H1 (cell line): ENCODE data around the gene KIAA1671. TPM values are rescaled to one million over a fixed set of nuclear protein-coding genes. Genes with fewer than 3 reads are reported as not detected.

ENCODE experiments used
- CTCF ChIA-PET: fragments of 300-600 bp; sonication (Branson Sonifier 250); formaldehyde crosslinking; loops from one replicate; lab custom pipeline; 2021; ENCODE audit not compliant: partially characterized antibody; lab: Charles Lee
- POLR2A ChIA-PET: fragments of 300-600 bp; sonication (Branson Sonifier 250); formaldehyde crosslinking; loops from one replicate; lab custom pipeline; 2021; ENCODE audit warnings: inconsistent platforms; ENCODE audit not compliant: partially characterized antibody; lab: Charles Lee
- DNase-seq, 2 experiments: peaks; one replicate each; pipeline versions ENCODE4 v3.0.0 to v3.0.0-alpha.2; 2010 to 2022; ENCODE audit warnings: low spot score in 2 of 2, low read depth in 1 of 2, mixed read lengths in 1 of 2
- FAIRE-seq: peaks from 2 replicates; lab custom pipeline; 2011; peaks lifted over from hg19 to GRCh38; lab: Jason Lieb, UNC
- H2AFZ ChIP-seq: 2 replicates; pipeline ENCODE4 v1.8.1; 2012; ENCODE audit warnings: low read length, inconsistent platforms
- H2AK5ac ChIP-seq: 2 replicates; pipeline ENCODE4 v1.6.1; 2013; ENCODE audit warnings: low read depth, low read length
- H2BK120ac ChIP-seq: replicated peaks from 2 replicates; pipeline ENCODE3; 2013; ENCODE audit warnings: low read depth, low read length, inconsistent platforms
- H2BK12ac ChIP-seq: 2 replicates; pipeline ENCODE4 v1.6.1; 2013; ENCODE audit warnings: low read depth, low read length
- H2BK15ac ChIP-seq: 2 replicates; pipeline ENCODE4 v1.6.1; 2013; ENCODE audit warnings: low read length
- H2BK20ac ChIP-seq: 2 replicates; pipeline ENCODE4 v1.6.1; 2013; ENCODE audit warnings: low read length
- H2BK5ac ChIP-seq: 2 replicates; pipeline ENCODE4 v1.6.1; 2013; ENCODE audit warnings: low read depth, low read length
- H3K14ac ChIP-seq: 2 replicates; pipeline ENCODE4 v1.6.1; 2013; ENCODE audit warnings: inconsistent platforms; ENCODE audit not compliant: insufficient read length
- H3K18ac ChIP-seq: 2 replicates; pipeline ENCODE4 v1.6.1; 2013; ENCODE audit warnings: low read length; ENCODE audit errors: extremely low read depth
- H3K23ac ChIP-seq: 2 replicates; pipeline ENCODE4 v1.6.1; 2013; ENCODE audit warnings: inconsistent platforms; ENCODE audit not compliant: insufficient read length
- H3K23me2 ChIP-seq: 2 replicates; pipeline ENCODE4 v1.6.1; 2013; ENCODE audit warnings: low read depth, low read length
- H3K27ac ChIP-seq: 2 replicates; pipeline ENCODE4 v1.6.1; 2011; ENCODE audit warnings: low read depth, low read length, inconsistent platforms
- H3K27me3 ChIP-seq, 4 experiments: replicated peaks in 1 of 4; 1 replicate in 1 of 4; 2 replicates in 3 of 4; pipeline versions ENCODE4 v1.6.1 to v1.8.1; 2011 to 2013; ENCODE audit warnings: low read length in 3 of 4, mild to moderate bottlenecking in 3 of 4, inconsistent platforms in 2 of 4, mixed read lengths in 2 of 4, moderate library complexity in 1 of 4; ENCODE audit not compliant: control insufficient read depth in 3 of 4, insufficient read depth in 3 of 4; ENCODE audit errors: extremely low read depth in 1 of 4
- H3K36me3 ChIP-seq, 4 experiments: 2 replicates each; pipeline versions ENCODE4 v1.6.1 to v1.8.1; 2011 to 2013; ENCODE audit warnings: mild to moderate bottlenecking in 4 of 4, low read length in 3 of 4, moderate library complexity in 2 of 4, control low read depth in 1 of 4, inconsistent platforms in 1 of 4; ENCODE audit not compliant: insufficient read depth in 4 of 4, control insufficient read depth in 2 of 4
- H3K4ac ChIP-seq: replicated peaks from 2 replicates; pipeline ENCODE3; 2013; ENCODE audit warnings: low read length, low read depth, mixed read lengths, inconsistent platforms; ENCODE audit not compliant: insufficient read length
- H3K4me1 ChIP-seq, 4 experiments: replicated peaks in 1 of 4; 1 replicate in 1 of 4; 2 replicates in 3 of 4; pipeline versions ENCODE4 v1.6.1 to v1.8.1; 2011 to 2013; ENCODE audit warnings: low read length in 3 of 4, inconsistent platforms in 2 of 4, mixed read lengths in 1 of 4; ENCODE audit not compliant: insufficient read depth in 4 of 4, control insufficient read depth in 3 of 4
- H3K4me2 ChIP-seq, 2 experiments: 2 replicates each; pipeline versions ENCODE4 v1.6.1 to v1.8.1; 2011 to 2013; ENCODE audit warnings: low read depth in 2 of 2, low read length in 2 of 2, control low read depth in 1 of 2, inconsistent platforms in 1 of 2, mild to moderate bottlenecking in 1 of 2; ENCODE audit not compliant: insufficient read depth in 1 of 2
- H3K4me3 ChIP-seq, 4 experiments: fragments of 200-600, 300-600 bp in 1 of 4; sonication (generic), shearing (Covaris generic), sonication (Bioruptor Twin) in 1 of 4; 2 replicates each; pipeline versions ENCODE4 v1.5.1 to v1.8.1; 2011 to 2016; ENCODE audit warnings: low read length in 4 of 4, low read depth in 3 of 4, control low read depth in 2 of 4, inconsistent platforms in 2 of 4, mild to moderate bottlenecking in 2 of 4, mixed read lengths in 1 of 4, moderate library complexity in 1 of 4; ENCODE audit not compliant: insufficient read depth in 2 of 4; ENCODE audit errors: extremely low read depth in 1 of 4
- H3K56ac ChIP-seq: replicated peaks from 2 replicates; pipeline ENCODE3; 2013; ENCODE audit warnings: low read depth, mild to moderate bottlenecking, mixed read lengths, low read length, inconsistent platforms; ENCODE audit not compliant: insufficient read length
- H3K79me1 ChIP-seq: 2 replicates; pipeline ENCODE4 v1.6.1; 2013; ENCODE audit warnings: low read depth, low read length, control low read depth
- H3K79me2 ChIP-seq, 2 experiments: 2 replicates each; pipeline versions ENCODE4 v1.6.1 to v1.8.1; 2012 to 2013; ENCODE audit warnings: low read length in 2 of 2, mild to moderate bottlenecking in 2 of 2, inconsistent platforms in 1 of 2; ENCODE audit not compliant: insufficient read depth in 2 of 2, control insufficient read depth in 1 of 2
- H3K9ac ChIP-seq, 4 experiments: replicated peaks in 1 of 4; 1 replicate in 1 of 4; 2 replicates in 3 of 4; pipeline versions ENCODE4 v1.6.1 to v1.8.1; 2011 to 2013; ENCODE audit warnings: low read depth in 3 of 4, low read length in 3 of 4, control low read depth in 2 of 4, mild to moderate bottlenecking in 2 of 4, moderate library complexity in 2 of 4, inconsistent platforms in 1 of 4; ENCODE audit errors: extremely low read depth in 1 of 4
- H3K9me3 ChIP-seq, 2 experiments: 2 replicates each; pipeline versions ENCODE4 v1.6.1 to v1.8.1; 2012 to 2013; ENCODE audit warnings: mild to moderate bottlenecking in 2 of 2, moderate library complexity in 2 of 2, control low read depth in 1 of 2, inconsistent platforms in 1 of 2, low read depth in 1 of 2, low read length in 1 of 2, mixed read lengths in 1 of 2; ENCODE audit not compliant: insufficient read depth in 2 of 2
- H4K20me1 ChIP-seq, 2 experiments: replicated peaks in 1 of 2; 2 replicates each; pipeline versions ENCODE3 to v1.8.1; 2011 to 2013; ENCODE audit warnings: inconsistent platforms in 2 of 2, low read length in 2 of 2, mild to moderate bottlenecking in 1 of 2; ENCODE audit not compliant: insufficient read depth in 2 of 2, control insufficient read depth in 1 of 2
- H4K5ac ChIP-seq: 2 replicates; pipeline ENCODE4 v1.6.1; 2013; ENCODE audit warnings: low read length, low read depth, mixed read lengths, inconsistent platforms; ENCODE audit not compliant: insufficient read length
- H4K8ac ChIP-seq: 2 replicates; pipeline ENCODE4 v1.8.0; 2013; ENCODE audit warnings: mild to moderate bottlenecking, moderate library complexity, low read length, inconsistent platforms; ENCODE audit not compliant: insufficient read depth; ENCODE audit errors: extremely low read depth
- H4K91ac ChIP-seq: replicated peaks from 2 replicates; pipeline ENCODE3; 2013; ENCODE audit warnings: low read length, mixed read lengths, inconsistent platforms; ENCODE audit not compliant: insufficient read length
- ASH2L ChIP-seq: fragments of 200-600, 300-600 bp; sonication (generic); IDR thresholded peaks from one replicate; pipeline ENCODE4 v1.7.1; 2017; ENCODE audit warnings: low read length
- CTCF ChIP-seq, 3 experiments: IDR thresholded peaks; 1 replicate in 2 of 3; 2 replicates in 1 of 3; pipeline versions ENCODE4 v1.5.1 to v1.6.1; 2011; ENCODE audit warnings: low read length in 3 of 3, mild to moderate bottlenecking in 3 of 3, inconsistent platforms in 2 of 3, low read depth in 1 of 3, moderate library complexity in 1 of 3; ENCODE audit not compliant: insufficient read depth in 1 of 3; ENCODE audit errors: control extremely low read depth in 1 of 3
- EGR1 ChIP-seq: IDR thresholded peaks from 2 replicates; pipeline ENCODE4 v1.6.1; 2011; ENCODE audit warnings: low read depth, low read length, borderline replicate concordance
- MAX ChIP-seq: IDR thresholded peaks from 2 replicates; pipeline ENCODE4 v1.6.1; 2012; ENCODE audit warnings: inconsistent platforms
- POLR2A ChIP-seq, 2 experiments: IDR thresholded peaks; 1 replicate in 1 of 2; 2 replicates in 1 of 2; pipeline ENCODE4 v1.6.1; 2011; ENCODE audit warnings: low read depth in 2 of 2, low read length in 2 of 2, mild to moderate bottlenecking in 2 of 2; ENCODE audit errors: control extremely low read depth in 1 of 2
- POLR2AphosphoS5 ChIP-seq: IDR thresholded peaks from 2 replicates; pipeline ENCODE4 v1.6.1; 2011; ENCODE audit warnings: low read depth, low read length
- RNF2 ChIP-seq: fragments of 200-900, 300-1000 bp; sonication (generic); IDR thresholded peaks from 2 replicates; pipeline ENCODE4 v1.7.1; 2016; ENCODE audit warnings: borderline replicate concordance, low read depth, mild to moderate bottlenecking, antibody characterized with exemption, low read length; ENCODE audit not compliant: poor library complexity, severe bottlenecking; ENCODE audit errors: missing control alignments
- RXRA ChIP-seq: IDR thresholded peaks from 2 replicates; pipeline ENCODE4 v1.6.1; 2011; ENCODE audit warnings: low read depth, mild to moderate bottlenecking, low read length, moderate library complexity; ENCODE audit not compliant: insufficient read depth
- SIX5 ChIP-seq: IDR thresholded peaks from 2 replicates; pipeline ENCODE4 v1.6.1; 2011; ENCODE audit warnings: mild to moderate bottlenecking, low read depth, low read length
- TBP ChIP-seq: IDR thresholded peaks from 2 replicates; pipeline ENCODE4 v1.6.1; 2011; ENCODE audit warnings: low read depth, low read length, improper control_type of control experiment
- TCF12 ChIP-seq: IDR thresholded peaks from 2 replicates; pipeline ENCODE4 v1.6.1; 2011; ENCODE audit warnings: low read depth, mild to moderate bottlenecking, low read length
- TEAD4 ChIP-seq: IDR thresholded peaks from 2 replicates; pipeline ENCODE4 v1.6.1; 2012; ENCODE audit warnings: low read depth, low read length, inconsistent platforms, mixed read lengths
- WGBS, 2 experiments: shearing (Covaris generic) in 1 of 2; methylation state at CpG; one replicate each; pipeline versions ENCODE4 v1.1.6 to v1.1.7; 2013 to 2015; ENCODE audit warnings: low lambda C conversion rate in 2 of 2, mixed read lengths in 2 of 2, inconsistent platforms in 1 of 2, low coverage in 1 of 2, missing lambda C conversion rate in 1 of 2; ENCODE audit not compliant: insufficient replicate concordance in 2 of 2, insufficient coverage in 1 of 2, insufficient read length in 1 of 2; ENCODE audit errors: extremely low coverage in 1 of 2, missing lambda C conversion rate in 1 of 2; 5-methylcytosine and 5-hydroxymethylcytosine counted together
- polyA plus RNA-seq, 7 experiments: library from polyadenylated mRNA; depleted of rRNA in 3 of 7; stranded (reverse) in 5 of 7; unstranded in 2 of 7; fragments of >200 nt in 5 of 7; fragments of 200-250 nt in 2 of 7; gene quantifications; 1 replicate in 5 of 7; 2 replicates in 1 of 7; 4 replicates in 1 of 7; pipeline versions ENCODE4 v1.2.1 to v1.2.3, GENCODE V29; 2011 to 2013; ENCODE audit warnings: missing spikeins in 2 of 7, mixed read lengths in 2 of 7
- total RNA-seq: library from RNA; stranded (reverse); fragmentation: NEBNext Ultra II Directional; extraction: Animal tissue kit (Norgen Biotek cat#: 25700); gene quantifications from 2 replicates; pipeline ENCODE4 v1.2.1, GENCODE V29; 2021

The KIAA1671 gene
- total and polyA plus RNA-seq, 2 of the 8 experiments (the other 6 are each of a cell fraction or from before 2014, with no cell fraction given), result 6.4 to 23.9 TPM

- no peak overlapping the region for H3K56ac ChIP-seq
- H3K36me3 ChIP-seq, result no peaks in the 10 kb centered on the region
- no peak overlapping the region for H3K9ac ChIP-seq
- H3K79me1 ChIP-seq, result peaks cover 7% of the 10 kb centered on the region
- peaks cover 0 to 2% of the 10 kb centered on the region in 2 experiments for H4K20me1 ChIP-seq
- H3K79me2 ChIP-seq, result peaks cover 0 to 19% of the 10 kb centered on the region in 2 experiments; a peak in 2 of 4 replicates
- H3K9me3 ChIP-seq, result no peaks in the 10 kb centered on the region
- no peak overlapping the region for H2BK12ac ChIP-seq
- no peak for DNase-seq
- no peak overlapping the region for H2BK15ac ChIP-seq
- no peak overlapping the region for H3K27ac ChIP-seq
- H4K5ac ChIP-seq, result no peak overlapping the region
- CTCF ChIA-PET, result interaction anchor here (1.1 to 5.7 kb wide), 4 partner anchors 10 to 68 kb away, joined by 3 to 24 read pairs (median 4); no protein-coding TSS in a partner anchor
- no peak overlapping the region for H2AFZ ChIP-seq
- H2BK5ac ChIP-seq, result no peak overlapping the region
- no peak overlapping the region for H2BK120ac ChIP-seq
- no peak overlapping the region for H3K18ac ChIP-seq
- H3K23ac ChIP-seq, result no peak overlapping the region
- no peak overlapping the region for H4K91ac ChIP-seq
- H3K4me2 ChIP-seq, result no peak overlapping the region
- no peaks in the 10 kb centered on the region for H3K27me3 ChIP-seq
- no peak for FAIRE-seq
- 90% methylated on average over 5 of the region's 5 CpGs; no CpG with 5 or more reads in 1 of the 2 experiments for WGBS, 2 experiments
- H3K4me1 ChIP-seq, result peaks cover 4 to 18% (median 11%) of the 10 kb centered on the region in 4 experiments
- H2BK20ac ChIP-seq, result no peak overlapping the region
- no peak overlapping the region for H3K4ac ChIP-seq
- no peak overlapping the region for H3K14ac ChIP-seq
- POLR2A ChIA-PET, result interaction anchor here (0.8 to 2.0 kb wide), 2 partner anchors 12 to 13 kb away, joined by 4 to 5 read pairs; no protein-coding TSS in a partner anchor
- H3K4me3 ChIP-seq, result no peak overlapping the region
- no peak overlapping the region for H4K8ac ChIP-seq
- H2AK5ac ChIP-seq, result no peak overlapping the region
- peaks cover 2% of the 10 kb centered on the region; the same call in 1 of the 2 replicates for H3K23me2 ChIP-seq
- no peak for TF ChIP-seq CTCF (IDR thresholded peaks at IDR 0.05; ENCODE audit: control extremely low read depth in 1 of 3, insufficient read depth in 1 of 3, low read depth in 1 of 3, low read length in 3 of 3)
- TF ChIP-seq RNF2, result no peak
- no peak for TF ChIP-seq ASH2L
- TF ChIP-seq SIX5, result no peak
- no peak for TF ChIP-seq TEAD4
- TF ChIP-seq MAX, result no peak
- TF ChIP-seq TBP, result no peak
- TF ChIP-seq EGR1, result no peak
- no peak for TF ChIP-seq TCF12
- no peak for TF ChIP-seq POLR2AphosphoS5
- TF ChIP-seq RXRA, result no peak
- TF ChIP-seq POLR2A (IDR thresholded peaks at IDR 0.05; ENCODE audit: control extremely low read depth in 1 of 2, low read depth in 2 of 2, low read length in 2 of 2), result no peak
Observed at GRCh38 chr22:24981066-24981465, 28.6 kb downstream of the KIAA1671 start.
